PFSK-1 (cell line): ENCODE data around the gene IRAK1BP1.

ENCODE experiments used
- FOXP2 ChIP-seq: optimal IDR thresholded peaks from 2 replicates; pipeline ENCODE3; 2011; ENCODE audit warnings: borderline replicate concordance, control low read depth, inconsistent platforms; ENCODE audit not compliant: insufficient read depth; ENCODE audit errors: extremely low read length, extremely low read depth
- POLR2AphosphoS5 ChIP-seq: IDR thresholded peaks from 2 replicates; pipeline ENCODE4 v1.6.1; 2012; ENCODE audit warnings: low read depth, mild to moderate bottlenecking, control low read depth, low read length, moderate library complexity
- SIN3A ChIP-seq: IDR thresholded peaks from 2 replicates; pipeline ENCODE4 v1.6.1; 2012; ENCODE audit warnings: mild to moderate bottlenecking, low read length, moderate library complexity, borderline replicate concordance; ENCODE audit not compliant: insufficient read depth
- TAF1 ChIP-seq: IDR thresholded peaks from 2 replicates; pipeline ENCODE4 v1.6.1; 2012; ENCODE audit warnings: low read length, control low read depth, borderline replicate concordance; ENCODE audit not compliant: insufficient read depth
- TF ChIP-seq, protein P1 (sequence below), 2 experiments: IDR thresholded peaks; 2 replicates each; pipeline versions ENCODE4 v1.6.1 to v1.8.0; 2011 to 2012; ENCODE audit warnings: low read depth in 2 of 2, low read length in 2 of 2, control low read depth in 1 of 2, inconsistent platforms in 1 of 2, mild to moderate bottlenecking in 1 of 2, moderate library complexity in 1 of 2; ENCODE audit not compliant: insufficient read depth in 1 of 2

The IRAK1BP1 gene

DNA sequence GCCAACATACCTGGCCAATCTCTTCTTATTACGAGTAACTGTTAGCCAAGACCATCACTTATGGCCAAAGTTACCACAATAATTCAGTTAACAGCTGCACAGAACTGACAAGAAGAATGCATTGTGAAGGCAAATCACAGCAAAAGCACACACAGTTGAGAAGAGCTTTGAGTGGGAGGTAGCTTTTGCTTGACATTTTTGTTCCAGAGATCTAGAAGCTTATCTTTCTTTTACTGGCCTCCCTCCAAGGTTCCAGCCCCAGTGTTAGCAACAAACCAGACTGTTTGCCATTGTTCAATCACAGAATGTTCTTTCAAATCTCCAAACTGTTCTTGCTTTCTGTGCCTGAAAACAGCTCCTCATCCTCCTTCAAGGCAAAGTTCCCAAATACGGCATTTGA lies 35.9 kb upstream of the IRAK1BP1 start:
- TF ChIP-seq FOXP2 (no peak), SIN3A (no peak), POLR2AphosphoS5 (no peak), TAF1 (no peak)
- TF ChIP-seq, protein P1, sequence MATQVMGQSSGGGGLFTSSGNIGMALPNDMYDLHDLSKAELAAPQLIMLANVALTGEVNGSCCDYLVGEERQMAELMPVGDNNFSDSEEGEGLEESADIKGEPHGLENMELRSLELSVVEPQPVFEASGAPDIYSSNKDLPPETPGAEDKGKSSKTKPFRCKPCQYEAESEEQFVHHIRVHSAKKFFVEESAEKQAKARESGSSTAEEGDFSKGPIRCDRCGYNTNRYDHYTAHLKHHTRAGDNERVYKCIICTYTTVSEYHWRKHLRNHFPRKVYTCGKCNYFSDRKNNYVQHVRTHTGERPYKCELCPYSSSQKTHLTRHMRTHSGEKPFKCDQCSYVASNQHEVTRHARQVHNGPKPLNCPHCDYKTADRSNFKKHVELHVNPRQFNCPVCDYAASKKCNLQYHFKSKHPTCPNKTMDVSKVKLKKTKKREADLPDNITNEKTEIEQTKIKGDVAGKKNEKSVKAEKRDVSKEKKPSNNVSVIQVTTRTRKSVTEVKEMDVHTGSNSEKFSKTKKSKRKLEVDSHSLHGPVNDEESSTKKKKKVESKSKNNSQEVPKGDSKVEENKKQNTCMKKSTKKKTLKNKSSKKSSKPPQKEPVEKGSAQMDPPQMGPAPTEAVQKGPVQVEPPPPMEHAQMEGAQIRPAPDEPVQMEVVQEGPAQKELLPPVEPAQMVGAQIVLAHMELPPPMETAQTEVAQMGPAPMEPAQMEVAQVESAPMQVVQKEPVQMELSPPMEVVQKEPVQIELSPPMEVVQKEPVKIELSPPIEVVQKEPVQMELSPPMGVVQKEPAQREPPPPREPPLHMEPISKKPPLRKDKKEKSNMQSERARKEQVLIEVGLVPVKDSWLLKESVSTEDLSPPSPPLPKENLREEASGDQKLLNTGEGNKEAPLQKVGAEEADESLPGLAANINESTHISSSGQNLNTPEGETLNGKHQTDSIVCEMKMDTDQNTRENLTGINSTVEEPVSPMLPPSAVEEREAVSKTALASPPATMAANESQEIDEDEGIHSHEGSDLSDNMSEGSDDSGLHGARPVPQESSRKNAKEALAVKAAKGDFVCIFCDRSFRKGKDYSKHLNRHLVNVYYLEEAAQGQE (IDR thresholded peaks at IDR 0.05; ENCODE audit: insufficient read depth in 1 of 2, low read depth in 2 of 2, low read length in 2 of 2) = no peak

DNA sequence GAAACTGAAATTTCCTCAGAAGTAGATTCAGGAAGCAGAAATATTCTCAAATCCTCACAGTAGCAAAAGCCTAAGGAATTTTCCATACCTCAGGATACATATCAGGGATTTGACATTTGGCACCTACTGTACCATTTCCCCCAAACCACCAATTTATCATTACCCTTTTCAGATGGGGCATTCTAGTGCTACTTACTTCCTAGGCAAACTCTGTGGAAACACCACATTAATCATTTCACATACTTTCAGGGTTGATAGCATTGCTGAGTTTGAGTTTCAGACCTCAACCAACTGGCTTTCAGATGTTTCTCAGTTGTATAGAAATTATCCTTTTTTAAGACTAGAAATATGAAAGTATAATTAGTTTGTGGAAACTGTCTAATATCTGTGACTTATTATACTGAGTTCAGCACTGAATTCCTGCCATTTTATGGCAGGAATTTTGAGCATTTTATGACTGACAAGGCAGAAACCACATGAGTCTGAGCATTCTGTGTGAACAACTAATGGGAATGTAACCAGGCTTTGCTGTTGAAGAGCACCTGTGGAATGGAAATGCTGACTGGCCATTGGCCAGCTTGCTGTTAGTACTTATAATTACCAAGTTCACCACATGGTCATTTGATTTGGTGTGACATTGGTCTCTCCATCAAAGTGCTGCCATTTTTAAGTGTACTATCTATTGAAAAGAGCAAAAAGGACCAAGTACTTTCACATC lies 35.1 kb upstream of the IRAK1BP1 start:
- TF ChIP-seq SIN3A = no peak
- TF ChIP-seq FOXP2 = no peak
- no peak for TF ChIP-seq POLR2AphosphoS5
- TF ChIP-seq, protein P1 (IDR thresholded peaks at IDR 0.05; ENCODE audit: insufficient read depth in 1 of 2, low read depth in 2 of 2, low read length in 2 of 2) = no peak
- no peak for TF ChIP-seq TAF1

DNA sequence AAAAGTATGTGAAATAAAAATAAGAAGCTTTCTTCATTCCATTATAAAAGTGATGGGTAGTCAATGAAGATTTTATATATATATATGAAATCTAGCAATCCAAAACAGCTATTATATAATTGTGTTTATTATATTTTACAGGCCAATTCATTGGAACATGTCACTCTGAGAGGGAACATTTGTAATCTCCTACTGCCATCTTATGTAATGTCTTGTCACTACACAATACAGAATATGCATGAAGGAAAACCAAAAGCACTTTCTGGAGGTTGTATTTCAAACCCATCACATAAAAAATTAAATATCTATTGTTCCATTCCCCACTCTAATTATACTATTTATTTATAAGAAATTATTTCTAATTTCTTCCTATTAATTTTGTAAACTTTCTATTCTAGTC lies 31.5 kb upstream of the IRAK1BP1 start:
- TF ChIP-seq TAF1 (no peak), FOXP2 (no peak), SIN3A (no peak), POLR2AphosphoS5 (no peak)
- TF ChIP-seq, protein P1 (IDR thresholded peaks at IDR 0.05; ENCODE audit: insufficient read depth in 1 of 2, low read depth in 2 of 2, low read length in 2 of 2) = no peak

DNA sequence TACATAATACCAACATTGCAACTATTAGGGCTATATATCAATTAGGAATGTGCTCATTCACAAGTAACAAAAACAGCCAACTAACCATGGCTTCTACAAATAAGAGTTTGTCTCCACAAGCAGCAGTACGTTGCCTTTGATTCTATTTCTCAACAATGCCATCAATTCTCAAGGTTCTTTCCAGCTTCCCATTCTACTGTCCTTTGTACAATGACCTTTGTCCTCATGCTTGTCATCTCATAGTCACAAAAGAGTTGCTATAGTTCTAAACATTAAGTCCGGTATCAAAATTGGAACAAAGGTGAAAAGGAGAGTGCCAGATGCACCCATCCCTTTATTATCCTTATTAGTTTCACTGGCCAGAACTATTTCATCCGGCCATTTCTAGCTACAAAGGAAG lies 30.8 kb upstream of the IRAK1BP1 start:
- TF ChIP-seq TAF1 = no peak
- TF ChIP-seq SIN3A = no peak
- TF ChIP-seq, protein P1 (IDR thresholded peaks at IDR 0.05; ENCODE audit: insufficient read depth in 1 of 2, low read depth in 2 of 2, low read length in 2 of 2) = no peak
- TF ChIP-seq FOXP2 = no peak
- TF ChIP-seq POLR2AphosphoS5 = no peak

DNA sequence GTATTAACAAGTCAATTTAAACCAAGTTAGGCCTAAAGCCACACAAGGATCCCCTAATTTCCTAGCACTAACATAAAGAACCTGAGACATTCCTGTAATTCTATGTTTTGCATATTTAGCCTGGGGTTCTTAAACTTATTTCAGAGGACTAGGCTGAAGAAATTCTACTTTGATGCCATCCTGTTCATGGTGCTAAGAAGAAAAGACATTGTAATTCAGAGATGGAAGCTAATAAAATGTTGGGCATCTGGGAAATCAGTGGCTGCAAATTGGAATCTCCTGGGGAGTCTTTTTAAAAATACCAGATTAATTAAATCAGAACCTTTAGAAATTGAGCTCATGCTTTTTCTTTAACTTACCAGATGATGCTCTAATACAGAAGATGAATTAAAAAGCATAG lies 26.2 kb upstream of the IRAK1BP1 start:
- TF ChIP-seq TAF1 = no peak
- TF ChIP-seq SIN3A = no peak
- TF ChIP-seq, protein P1 (IDR thresholded peaks at IDR 0.05; ENCODE audit: insufficient read depth in 1 of 2, low read depth in 2 of 2, low read length in 2 of 2) = no peak
- TF ChIP-seq POLR2AphosphoS5 = no peak
- TF ChIP-seq FOXP2 = no peak
